HepG2 (cell line): ENCODE results near the gene GDPD4. TPM values are rescaled to one million over a fixed set of nuclear protein-coding genes. Genes with fewer than 3 reads are reported as not detected.
A peak's percentile ranks its signal among the peaks of the same experiment; 100 is the strongest.

Experiments
- ATAC-seq: fragments of 200-7000 bp; cut with Tn5 transposase; 3 replicates; pipeline ENCODE4 v1.9.1; 2020; ENCODE audit warnings: mild to moderate bottlenecking, moderate library complexity
- BruUV-seq: library from RNA; stranded (reverse); fragments of 400-500 nt; replicated peaks from 2 replicates; lab custom pipeline; 2021; lab: Mats Ljungman, UMichigan
- CTCF ChIA-PET: fragments of 300-600 bp; formaldehyde crosslinking; extraction: SDS; loops from one replicate; lab custom pipeline; 2021; ENCODE audit warnings: low total read pairs, inconsistent platforms, low intra/inter-chr PET ratio; lab: Yijun Ruan, JAX
- POLR2A ChIA-PET: fragments of 350-600 bp; sonication (Branson Sonifier 250); formaldehyde crosslinking; loops from one replicate; lab custom pipeline; 2020; ENCODE audit warnings: antibody characterized with exemption, inconsistent platforms; lab: Yijun Ruan, JAX
- DNase-seq: peaks from one replicate; pipeline ENCODE4 v3.0.0-alpha.2; 2015; ENCODE audit warnings: low spot score
- FAIRE-seq: peaks from 3 replicates; lab custom pipeline; 2011; peaks lifted over from hg19 to GRCh38; lab: Jason Lieb, UNC
- H2AFZ ChIP-seq: one replicate; pipeline ENCODE4 v1.6.1; 2011; ENCODE audit warnings: low read length, inconsistent platforms
- H3K27ac ChIP-seq: fragments of 300-600 bp; 3 replicates; pipeline ENCODE4 v1.8.0; 2011; ENCODE audit warnings: mixed run types, mild to moderate bottlenecking, mixed read lengths, low read length, inconsistent platforms; ENCODE audit not compliant: insufficient read depth; ENCODE audit errors: extremely low read length
- H3K27me3 ChIP-seq, 2 experiments: fragments of 200-600 bp in 1 of 2; 2 replicates in 1 of 2; 3 replicates in 1 of 2; pipeline versions ENCODE4 v1.6.0 to v1.8.0; 2011; ENCODE audit warnings: low read length in 2 of 2, mild to moderate bottlenecking in 2 of 2, moderate library complexity in 2 of 2, inconsistent platforms in 1 of 2; ENCODE audit not compliant: insufficient read depth in 2 of 2, control insufficient read depth in 1 of 2
- H3K36me3 ChIP-seq, 2 experiments: fragments of 200-600 bp in 1 of 2; replicated peaks in 1 of 2; 2 replicates in 1 of 2; 3 replicates in 1 of 2; pipeline versions ENCODE4 v1.5.1 to v1.8.0; 2011; ENCODE audit warnings: low read length in 2 of 2, inconsistent platforms in 1 of 2; ENCODE audit not compliant: insufficient read depth in 2 of 2, control insufficient read depth in 1 of 2
- H3K4me1 ChIP-seq: 2 replicates; pipeline ENCODE4 v1.5.1; 2012; ENCODE audit warnings: low read length, inconsistent platforms; ENCODE audit not compliant: insufficient read depth
- H3K4me2 ChIP-seq: 2 replicates; pipeline ENCODE4 v1.6.0; 2011; ENCODE audit warnings: low read depth, low read length, inconsistent platforms
- H3K4me3 ChIP-seq, 3 experiments: fragments of 200-600 bp in 1 of 3; sonication (generic), shearing (Covaris generic) in 1 of 3; replicated peaks in 1 of 3; 2 replicates each; pipeline ENCODE4 v1.5.1; 2011 to 2016; ENCODE audit warnings: low read length in 3 of 3, inconsistent platforms in 2 of 3, low read depth in 2 of 3, mild to moderate bottlenecking in 2 of 3, control low read depth in 1 of 3, mixed read lengths in 1 of 3; ENCODE audit not compliant: insufficient read depth in 1 of 3
- H3K79me2 ChIP-seq: one replicate; pipeline ENCODE4 v1.6.1; 2011; ENCODE audit warnings: low read length, inconsistent platforms; ENCODE audit not compliant: insufficient read depth
- H3K9ac ChIP-seq: 2 replicates; pipeline ENCODE4 v1.6.0; 2011; ENCODE audit warnings: mild to moderate bottlenecking, low read depth, low read length, inconsistent platforms; ENCODE audit not compliant: insufficient read depth
- H3K9me3 ChIP-seq: 2 replicates; pipeline ENCODE4 v1.5.1; 2012; ENCODE audit warnings: mild to moderate bottlenecking, low read length
- H4K20me1 ChIP-seq: 2 replicates; pipeline ENCODE4 v1.6.0; 2011; ENCODE audit warnings: inconsistent platforms, mild to moderate bottlenecking, low read length, moderate library complexity; ENCODE audit not compliant: insufficient read depth
- ATRX ChIP-seq: sonication (generic); formaldehyde crosslinking; IDR thresholded peaks from 2 replicates; pipeline ENCODE4 v1.4.0; 2020; ENCODE audit warnings: missing genetic modification reagents, borderline replicate concordance
- CREB1 ChIP-seq, 2 experiments: fragments of 450-650 bp in 1 of 2; IDR thresholded peaks; 2 replicates each; pipeline ENCODE4 v1.6.1; 2016 to 2017; ENCODE audit warnings: control low read depth in 1 of 2, mild to moderate bottlenecking in 1 of 2, missing compliant biosample characterization in 1 of 2, missing genetic modification characterization in 1 of 2
- GZF1 ChIP-seq: sonication (generic); formaldehyde crosslinking; IDR thresholded peaks from 2 replicates; pipeline ENCODE4 v1.5.1; 2020; ENCODE audit warnings: mild to moderate bottlenecking, missing genetic modification reagents
- RAD21 ChIP-seq: fragments of 450-650 bp; formaldehyde crosslinking; IDR thresholded peaks from 2 replicates; pipeline ENCODE4 v1.5.0; 2020; ENCODE audit warnings: mild to moderate bottlenecking
- in situ Hi-C: cut with HindIII; loops from 2 replicates; pipeline ENCODE4 v1.10.0; 2017; ENCODE audit warnings: low pct_unique_long_range_greater_than_20kb; ENCODE audit not compliant: extremely low pct_ligation_motif_present
- intact Hi-C: fragments of 100-400 bp; cut with micrococcal nuclease; formaldehyde crosslinking; loops from one replicate; pipeline ENCODE4 v1.10.0; 2022; ENCODE audit not compliant: unreplicated experiment
- polyA plus RNA-seq, 8 experiments: library from polyadenylated mRNA; depleted of rRNA in 3 of 8; stranded (reverse) in 7 of 8; unstranded in 1 of 8; fragments of >200 nt; fragmentation: Illumina TruSeq in 4 of 8; extraction: Trizol in 4 of 8; gene quantifications; 2 replicates each; pipeline versions ENCODE4 v1.2.1 to v1.2.3, GENCODE V29; 2011 to 2016; ENCODE audit warnings: low read depth in 4 of 8, missing spikeins in 1 of 8, mixed read lengths in 1 of 8; ENCODE audit not compliant: insufficient read depth in 1 of 8
- total RNA-seq, 5 experiments: library from RNA; depleted of rRNA; stranded (reverse); fragments of >200 nt; fragmentation: Illumina TruSeq; extraction: Trizol; gene quantifications; 2 replicates each; pipeline ENCODE4 v1.2.3, GENCODE V29; 2016; ENCODE audit warnings: low read depth in 1 of 5
- TF ChIP-seq, protein P1 (sequence below): sonication (generic); formaldehyde crosslinking; IDR thresholded peaks from 2 replicates; pipeline ENCODE4 v1.5.0; 2020; ENCODE audit warnings: mild to moderate bottlenecking, low read depth, missing genetic modification reagents, borderline replicate concordance
- TF ChIP-seq, protein P2 (sequence below): sonication (generic); formaldehyde crosslinking; IDR thresholded peaks from 2 replicates; pipeline ENCODE4 v1.5.0; 2020; ENCODE audit warnings: missing genetic modification reagents, mild to moderate bottlenecking, borderline replicate concordance
- TF ChIP-seq, protein P3 (sequence below), 2 experiments: fragments of 450-650 bp in 1 of 2; sonication (generic) in 1 of 2; formaldehyde crosslinking in 1 of 2; IDR thresholded peaks; 2 replicates each; pipeline versions ENCODE4 v1.6.1 to v1.8.0; 2016 to 2022; ENCODE audit warnings: antibody characterized with exemption in 1 of 2, mild to moderate bottlenecking in 1 of 2, missing genetic modification reagents in 1 of 2

Gene GDPD4
- total and polyA plus RNA-seq, 2 of the 13 experiments (the other 11 are each of a cell fraction or from before 2014, with no cell fraction given) = not detected

DNA sequence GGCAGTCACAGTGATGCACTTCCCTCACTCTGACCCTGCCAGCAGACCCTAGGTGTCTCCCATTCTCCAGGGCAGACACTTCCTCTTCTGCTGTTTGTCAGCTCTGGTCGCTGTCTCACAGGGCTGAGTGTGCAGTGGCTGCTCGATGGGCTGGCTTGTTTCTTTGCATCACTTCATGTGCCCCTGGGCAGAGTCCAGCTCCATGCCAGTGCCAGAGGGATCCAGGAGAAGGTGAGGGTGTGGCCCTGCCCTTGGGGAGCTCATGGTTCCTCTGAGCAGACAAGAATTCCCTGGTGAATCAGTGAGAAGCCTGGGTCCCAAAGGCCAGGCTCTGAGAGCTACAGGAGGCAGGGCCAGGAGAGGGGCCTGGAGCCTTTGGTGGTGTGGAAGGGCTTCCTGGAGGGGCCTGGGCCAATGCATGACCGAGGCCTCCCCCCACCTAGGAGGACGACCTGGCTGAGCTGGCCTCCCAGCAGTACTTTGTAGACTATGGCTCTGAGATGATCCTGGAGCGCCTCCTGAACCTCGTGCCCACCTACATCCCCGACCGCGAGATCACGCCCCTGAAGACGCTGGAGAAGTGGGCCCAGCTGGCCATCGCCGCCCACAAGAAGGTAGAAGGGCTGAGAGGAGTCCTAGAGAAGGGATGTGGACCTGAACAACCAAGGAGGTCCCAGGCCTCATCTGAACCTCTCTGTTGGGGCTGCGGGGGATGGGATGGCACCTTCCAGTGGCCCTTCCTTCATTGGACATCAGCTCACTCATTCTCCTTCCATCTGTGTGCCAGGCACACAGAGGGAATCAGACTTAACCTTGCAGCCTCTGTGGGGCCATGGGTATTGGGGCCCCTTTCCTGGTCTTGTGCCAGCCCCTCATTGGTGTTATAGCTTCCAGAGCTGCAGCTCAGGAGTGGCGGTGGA, 107.3 kb downstream of the GDPD4 start (continued):
- no peak for TF ChIP-seq RAD21 (CRISPR knock-in tag)

DNA sequence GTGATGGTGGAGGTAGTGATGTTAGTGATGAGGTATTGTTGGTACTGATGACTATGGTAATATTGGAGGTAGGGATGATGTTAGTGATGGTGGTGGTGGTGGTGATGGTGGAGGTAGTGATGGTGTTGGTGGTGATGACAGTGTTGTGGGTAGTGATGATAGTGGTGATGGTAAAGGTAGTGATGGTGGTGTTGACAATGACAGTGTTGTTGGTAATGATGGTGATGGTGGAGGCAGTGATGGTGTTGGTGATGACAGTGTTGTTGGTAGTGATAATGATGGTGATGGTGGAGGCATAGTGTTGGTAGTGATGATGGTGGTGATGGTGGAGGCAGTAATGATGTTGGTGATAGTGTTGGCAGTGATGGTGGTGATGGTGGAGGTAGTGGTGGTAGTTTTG, 108.3 kb downstream of the GDPD4 start:
- FAIRE-seq = no peak
- intact Hi-C loops (loop anchor here (10.0 kb wide), 1 partner anchor 182 kb away; no protein-coding TSS in a partner anchor), in situ Hi-C loops (no loop called here)
- Histone ChIP-seq H3K9me3 (0 out of 2 replicates have a peak, but pooled peaks cover 4% of the 10 kb centered on the region), H3K4me2 (no peak overlapping the region), H3K9ac (no peak overlapping the region), H3K4me3 (no peak overlapping the region), H3K4me1 (no peaks in the 10 kb centered on the region), H3K79me2 (no peaks in the 10 kb centered on the region), H3K27ac (no peak overlapping the region), H4K20me1 (no peaks in the 10 kb centered on the region), H3K27me3 (no peaks in the 10 kb centered on the region), H2AFZ (no peak overlapping the region), H3K36me3 (no peaks in the 10 kb centered on the region)
- no TSS peak for BruUV-seq
- ATAC-seq = no peak
- no peak for DNase-seq
- ChIA-PET CTCF (interaction anchor here (3.8 kb wide), 1 partner anchor 66 kb away, joined by 15 read pairs; the partner anchor contains the start of gene MYO7A), POLR2A (no interaction called here)
- TF ChIP-seq ATRX (CRISPR knock-in tag) = no peak
- TF ChIP-seq, protein P1, sequence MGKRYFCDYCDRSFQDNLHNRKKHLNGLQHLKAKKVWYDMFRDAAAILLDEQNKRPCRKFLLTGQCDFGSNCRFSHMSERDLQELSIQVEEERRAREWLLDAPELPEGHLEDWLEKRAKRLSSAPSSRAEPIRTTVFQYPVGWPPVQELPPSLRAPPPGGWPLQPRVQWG (CRISPR knock-in tag) = no peak
- TF ChIP-seq, protein P2, sequence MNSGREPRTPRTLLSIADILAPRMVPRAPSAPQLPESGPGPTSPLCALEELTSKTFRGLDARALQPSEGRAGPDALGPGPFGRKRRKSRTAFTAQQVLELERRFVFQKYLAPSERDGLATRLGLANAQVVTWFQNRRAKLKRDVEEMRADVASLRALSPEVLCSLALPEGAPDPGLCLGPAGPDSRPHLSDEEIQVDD (CRISPR knock-in tag) = no peak
- no peak for TF ChIP-seq GZF1 (CRISPR knock-in tag)
- peak; percentile 84 for TF ChIP-seq CREB1 (IDR thresholded peaks at IDR 0.05)
- no peak for TF ChIP-seq CREB1 (CRISPR knock-in tag; IDR thresholded peaks at IDR 0.05)
- TF ChIP-seq, protein P3, sequence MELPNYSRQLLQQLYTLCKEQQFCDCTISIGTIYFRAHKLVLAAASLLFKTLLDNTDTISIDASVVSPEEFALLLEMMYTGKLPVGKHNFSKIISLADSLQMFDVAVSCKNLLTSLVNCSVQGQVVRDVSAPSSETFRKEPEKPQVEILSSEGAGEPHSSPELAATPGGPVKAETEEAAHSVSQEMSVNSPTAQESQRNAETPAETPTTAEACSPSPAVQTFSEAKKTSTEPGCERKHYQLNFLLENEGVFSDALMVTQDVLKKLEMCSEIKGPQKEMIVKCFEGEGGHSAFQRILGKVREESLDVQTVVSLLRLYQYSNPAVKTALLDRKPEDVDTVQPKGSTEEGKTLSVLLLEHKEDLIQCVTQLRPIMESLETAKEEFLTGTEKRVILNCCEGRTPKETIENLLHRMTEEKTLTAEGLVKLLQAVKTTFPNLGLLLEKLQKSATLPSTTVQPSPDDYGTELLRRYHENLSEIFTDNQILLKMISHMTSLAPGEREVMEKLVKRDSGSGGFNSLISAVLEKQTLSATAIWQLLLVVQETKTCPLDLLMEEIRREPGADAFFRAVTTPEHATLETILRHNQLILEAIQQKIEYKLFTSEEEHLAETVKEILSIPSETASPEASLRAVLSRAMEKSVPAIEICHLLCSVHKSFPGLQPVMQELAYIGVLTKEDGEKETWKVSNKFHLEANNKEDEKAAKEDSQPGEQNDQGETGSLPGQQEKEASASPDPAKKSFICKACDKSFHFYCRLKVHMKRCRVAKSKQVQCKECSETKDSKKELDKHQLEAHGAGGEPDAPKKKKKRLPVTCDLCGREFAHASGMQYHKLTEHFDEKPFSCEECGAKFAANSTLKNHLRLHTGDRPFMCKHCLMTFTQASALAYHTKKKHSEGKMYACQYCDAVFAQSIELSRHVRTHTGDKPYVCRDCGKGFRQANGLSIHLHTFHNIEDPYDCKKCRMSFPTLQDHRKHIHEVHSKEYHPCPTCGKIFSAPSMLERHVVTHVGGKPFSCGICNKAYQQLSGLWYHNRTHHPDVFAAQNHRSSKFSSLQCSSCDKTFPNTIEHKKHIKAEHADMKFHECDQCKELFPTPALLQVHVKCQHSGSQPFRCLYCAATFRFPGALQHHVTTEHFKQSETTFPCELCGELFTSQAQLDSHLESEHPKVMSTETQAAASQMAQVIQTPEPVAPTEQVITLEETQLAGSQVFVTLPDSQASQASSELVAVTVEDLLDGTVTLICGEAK (IDR thresholded peaks at IDR 0.05) = no peak
- TF ChIP-seq, protein P3 (CRISPR knock-in tag; IDR thresholded peaks at IDR 0.05) = no peak
